Mesendoderm (in vitro differentiated cells): ENCODE results near the gene GTF3C1.
"Not testable (repeated sequence)": the region's sequence is repeated elsewhere in the genome, so short reads cannot be mapped to it uniquely, and the experiment has no call there.

ENCODE experiments used
- DNase-seq: peaks from one replicate; pipeline ENCODE4 v3.0.0; 2013
- H2AK5ac ChIP-seq: 2 replicates; pipeline ENCODE4 v1.6.1; 2013; ENCODE audit warnings: low read length, inconsistent platforms
- H2BK120ac ChIP-seq: 2 replicates; pipeline ENCODE4 v1.6.1; 2013; ENCODE audit warnings: low read depth, mild to moderate bottlenecking, low read length, moderate library complexity, mixed read lengths
- H2BK15ac ChIP-seq: replicated peaks from 2 replicates; pipeline ENCODE4 v1.6.1; 2013; ENCODE audit warnings: low read depth, mild to moderate bottlenecking, moderate library complexity
- H2BK5ac ChIP-seq: 2 replicates; pipeline ENCODE4 v1.6.1; 2013; ENCODE audit warnings: low read length, inconsistent platforms
- H3K18ac ChIP-seq: 2 replicates; pipeline ENCODE4 v1.6.1; 2013; ENCODE audit warnings: mild to moderate bottlenecking, low read length, mixed read lengths
- H3K23ac ChIP-seq: one replicate; pipeline ENCODE4 v1.6.1; 2013; ENCODE audit warnings: low read length
- H3K27ac ChIP-seq: 2 replicates; pipeline ENCODE4 v1.5.1; 2013; ENCODE audit warnings: low read depth, mild to moderate bottlenecking, inconsistent platforms, low read length, moderate library complexity
- H3K27me3 ChIP-seq: 2 replicates; pipeline ENCODE4 v1.6.1; 2013; ENCODE audit warnings: low read length, control low read depth, mild to moderate bottlenecking, inconsistent platforms; ENCODE audit not compliant: insufficient read depth, poor library complexity
- H3K36me3 ChIP-seq: 2 replicates; pipeline ENCODE4 v1.6.1; 2013; ENCODE audit warnings: low read length, inconsistent platforms; ENCODE audit not compliant: control insufficient read depth, insufficient read depth
- H3K4ac ChIP-seq: one replicate; pipeline ENCODE4 v1.6.1; 2013; ENCODE audit warnings: low read depth, mild to moderate bottlenecking, low read length, moderate library complexity
- H3K4me1 ChIP-seq: 2 replicates; pipeline ENCODE4 v1.6.1; 2013; ENCODE audit warnings: low read depth, low read length, inconsistent platforms; ENCODE audit not compliant: control insufficient read depth
- H3K4me2 ChIP-seq: 2 replicates; pipeline ENCODE4 v1.6.1; 2013; ENCODE audit warnings: low read length
- H3K4me3 ChIP-seq: 2 replicates; pipeline ENCODE4 v1.5.1; 2013; ENCODE audit warnings: mild to moderate bottlenecking, low read length
- H3K56ac ChIP-seq: one replicate; pipeline ENCODE4 v1.6.1; 2013; ENCODE audit warnings: low read length
- H3K79me1 ChIP-seq: 2 replicates; pipeline ENCODE4 v1.6.1; 2013; ENCODE audit warnings: low read length, inconsistent platforms
- H3K79me2 ChIP-seq: 2 replicates; pipeline ENCODE4 v1.6.1; 2013; ENCODE audit warnings: mild to moderate bottlenecking, low read length; ENCODE audit not compliant: control insufficient read depth, insufficient read depth
- H3K9ac ChIP-seq: 2 replicates; pipeline ENCODE4 v1.6.1; 2013; ENCODE audit warnings: low read length, inconsistent platforms
- H4K5ac ChIP-seq: one replicate; pipeline ENCODE4 v1.6.1; 2013; ENCODE audit warnings: low read length
- H4K8ac ChIP-seq: one replicate; pipeline ENCODE4 v1.6.1; 2013; ENCODE audit warnings: low read depth, mild to moderate bottlenecking, control low read depth, low read length, moderate library complexity
- WGBS: extraction: QIAGEN DNeasy Blood & Tissue Kit; methylation state at CpG from one replicate; pipeline ENCODE4 v1.1.7; 2013; ENCODE audit warnings: low lambda C conversion rate, missing lambda C conversion rate; ENCODE audit not compliant: insufficient coverage; ENCODE audit errors: extremely low coverage; 5-methylcytosine and 5-hydroxymethylcytosine counted together

The GTF3C1 gene

GRCh38 chr16:27458987-27459688 lies 90.6 kb downstream of the GTF3C1 start:
- Histone ChIP-seq H3K27me3 (no peaks in the 10 kb centered on the region), H4K5ac (no peak overlapping the region), H3K79me1 (no peaks in the 10 kb centered on the region), H3K18ac (no peak overlapping the region), H4K8ac (no peak overlapping the region), H3K4me3 (no peak overlapping the region), H3K4ac (no peak overlapping the region), H3K27ac (no peak overlapping the region), H3K36me3 (peaks cover 7% of the 10 kb centered on the region), H2BK120ac (no peak overlapping the region), H2BK5ac (no peak overlapping the region), H3K4me1 (no peaks in the 10 kb centered on the region), H3K9ac (no peak overlapping the region), H3K23ac (no peak overlapping the region), H3K79me2 (no peaks in the 10 kb centered on the region), H2BK15ac (no peak overlapping the region), H3K56ac (no peak overlapping the region), H3K4me2 (no peak overlapping the region), H2AK5ac (no peak overlapping the region)
- DNase-seq, result no peak
- WGBS, result no CpG with 5 or more reads among the region's 5 CpGs

GRCh38 chr16:27458258-27458657 lies 91.5 kb downstream of the GTF3C1 start:
- no peaks in the 10 kb centered on the region for H3K4me1 ChIP-seq
- H3K36me3 ChIP-seq, result peaks cover 7% of the 10 kb centered on the region
- H3K27me3 ChIP-seq, result no peaks in the 10 kb centered on the region
- H3K4me3 ChIP-seq, result no peak overlapping the region
- H2AK5ac ChIP-seq, result no peak overlapping the region
- no peak overlapping the region for H3K9ac ChIP-seq
- no peak overlapping the region for H3K27ac ChIP-seq
- no peak overlapping the region for H3K4ac ChIP-seq
- no peak overlapping the region for H4K5ac ChIP-seq
- no peak for DNase-seq
- H3K79me1 ChIP-seq, result no peaks in the 10 kb centered on the region
- H2BK5ac ChIP-seq, result no peak overlapping the region
- H3K56ac ChIP-seq, result no peak overlapping the region
- H2BK120ac ChIP-seq, result no peak overlapping the region
- no peak overlapping the region for H2BK15ac ChIP-seq
- H3K23ac ChIP-seq, result no peak overlapping the region
- no CpG with 5 or more reads among the region's 5 CpGs for WGBS
- no peak overlapping the region for H3K4me2 ChIP-seq
- H3K18ac ChIP-seq, result no peak overlapping the region
- H3K79me2 ChIP-seq, result no peaks in the 10 kb centered on the region
- no peak overlapping the region for H4K8ac ChIP-seq

- H2AK5ac ChIP-seq, H3K56ac ChIP-seq, DNase-seq, H3K79me2 ChIP-seq, H3K4ac ChIP-seq, H4K5ac ChIP-seq, H3K79me1 ChIP-seq, H3K9ac ChIP-seq, H3K4me2 ChIP-seq, H3K27ac ChIP-seq, H2BK15ac ChIP-seq, H3K4me1 ChIP-seq, H2BK5ac ChIP-seq, H3K36me3 ChIP-seq, H3K27me3 ChIP-seq, H3K4me3 ChIP-seq, H2BK120ac ChIP-seq, H3K18ac ChIP-seq, H3K23ac ChIP-seq, H4K8ac ChIP-seq: not testable (repeated sequence)
- no CpG with 5 or more reads among the region's 17 CpGs for WGBS
Observed at GRCh38 chr16:27457605-27457900, 92.2 kb downstream of the GTF3C1 start.

GRCh38 chr16:27455700-27456099 lies 94.0 kb downstream of the GTF3C1 start:
- no peak overlapping the region for H3K27ac ChIP-seq
- no peak overlapping the region for H3K9ac ChIP-seq
- WGBS, result no CpG with 5 or more reads among the region's 12 CpGs
- H3K27me3 ChIP-seq, result no peaks in the 10 kb centered on the region
- no peak overlapping the region for H3K18ac ChIP-seq
- H3K36me3 ChIP-seq, result no peaks in the 10 kb centered on the region
- H2BK15ac ChIP-seq, result no peak overlapping the region
- H3K79me2 ChIP-seq, result no peaks in the 10 kb centered on the region
- H3K56ac ChIP-seq, result no peak overlapping the region
- no peak overlapping the region for H3K4me2 ChIP-seq
- H3K4ac ChIP-seq, result no peak overlapping the region
- DNase-seq, result no peak
- H2BK5ac ChIP-seq, result no peak overlapping the region
- H3K23ac ChIP-seq, result no peak overlapping the region
- H3K4me1 ChIP-seq, result no peaks in the 10 kb centered on the region
- no peak overlapping the region for H2AK5ac ChIP-seq
- H3K4me3 ChIP-seq, result no peak overlapping the region
- H4K8ac ChIP-seq, result no peak overlapping the region
- no peak overlapping the region for H4K5ac ChIP-seq
- no peaks in the 10 kb centered on the region for H3K79me1 ChIP-seq
- no peak overlapping the region for H2BK120ac ChIP-seq

GRCh38 chr16:27453494-27453825 lies 96.3 kb downstream of the GTF3C1 start:
- H3K4me1 ChIP-seq, result no peaks in the 10 kb centered on the region

More at GRCh38 chr16:27453494-27453825, 96.3 kb downstream of the GTF3C1 start:
- Histone ChIP-seq H3K23ac (no peak overlapping the region), H3K27ac (no peak overlapping the region), H4K5ac (no peak overlapping the region), H3K36me3 (no peaks in the 10 kb centered on the region), H2BK5ac (no peak overlapping the region), H3K56ac (no peak overlapping the region), H3K27me3 (no peaks in the 10 kb centered on the region), H2BK120ac (no peak overlapping the region), H2AK5ac (no peak overlapping the region), H2BK15ac (no peak overlapping the region), H3K4me2 (no peak overlapping the region), H3K79me1 (no peaks in the 10 kb centered on the region), H3K4me3 (no peak overlapping the region), H3K4ac (no peak overlapping the region), H3K18ac (no peak overlapping the region), H3K79me2 (no peaks in the 10 kb centered on the region), H4K8ac (no peak overlapping the region), H3K9ac (no peak overlapping the region)
- DNase-seq, result no peak
- WGBS, result no CpG with 5 or more reads among the region's 3 CpGs
